Cardiac muscle cell (in vitro differentiated cells and primary cell): ENCODE results near the gene UCHL3. TPM values are rescaled to one million over a fixed set of nuclear protein-coding genes. Genes with fewer than 3 reads are reported as not detected.

Source experiments
- DNase-seq, 2 donors: peaks; one replicate each; pipeline versions ENCODE4 v3.0.0 to v3.0.0-alpha.2; 2010 to 2017; ENCODE audit warnings: low read depth in 1 of 2, low spot score in 1 of 2
- H3K27ac ChIP-seq: fragments of 200-600 bp; sonication (generic); 2 replicates; pipeline ENCODE4 v1.5.1; 2016
- H3K27me3 ChIP-seq: fragments of 200-600 bp; sonication (generic); 2 replicates; pipeline ENCODE4 v1.6.0; 2016; ENCODE audit warnings: control low read depth
- H3K36me3 ChIP-seq: fragments of 200-600 bp; sonication (generic); 2 replicates; pipeline ENCODE4 v1.5.1; 2016; ENCODE audit warnings: control low read depth
- H3K4me1 ChIP-seq: fragments of 200-600 bp; sonication (generic); 2 replicates; pipeline ENCODE4 v1.8.1; 2017; ENCODE audit warnings: low read depth, mild to moderate bottlenecking, mixed run types
- H3K4me3 ChIP-seq: fragments of 200-600 bp; sonication (generic); 2 replicates; pipeline ENCODE4 v1.5.1; 2016; ENCODE audit warnings: mild to moderate bottlenecking
- H3K9me3 ChIP-seq: fragments of 200-600 bp; sonication (generic); 2 replicates; pipeline ENCODE4 v1.5.1; 2017; ENCODE audit warnings: low read depth, mild to moderate bottlenecking, control low read depth
- CTCF ChIP-seq: IDR thresholded peaks from 2 replicates; pipeline ENCODE4 v1.5.1; 2012; ENCODE audit warnings: low read depth, mild to moderate bottlenecking, low read length
- polyA plus RNA-seq: library from polyadenylated mRNA; unstranded; fragments of >200 nt; fragmentation: Nextera tagmentation; extraction: Ambion mirVana; gene quantifications from 2 replicates; pipeline ENCODE4 v1.2.1, GENCODE V29; 2016
- total RNA-seq: library from RNA; depleted of rRNA; stranded (reverse); fragments of >200 nt; gene quantifications from 2 replicates; pipeline ENCODE4 v1.2.3, GENCODE V29; 2016

The UCHL3 gene
- total and polyA plus RNA-seq, 2 experiments from 2014 or later: 17.8 to 81.1 TPM

GRCh38 chr13:75641026-75641425, 91.4 kb downstream of the UCHL3 start:
- TF ChIP-seq CTCF: no peak
- Histone ChIP-seq H3K4me1 (no peaks in the 10 kb centered on the region), H3K36me3 (no peaks in the 10 kb centered on the region), H3K27ac (no peak overlapping the region), H3K9me3 (no peaks in the 10 kb centered on the region), H3K27me3 (peaks cover 49% of the 10 kb centered on the region), H3K4me3 (no peak overlapping the region)
- DNase-seq: no peak

- no peak for TF ChIP-seq CTCF
- H3K27ac ChIP-seq: no peak overlapping the region
- DNase-seq: no peak
- H3K9me3 ChIP-seq: no peaks in the 10 kb centered on the region
- peaks cover 28% of the 10 kb centered on the region for H3K27me3 ChIP-seq
- no peaks in the 10 kb centered on the region for H3K4me1 ChIP-seq
- H3K4me3 ChIP-seq: no peak overlapping the region
- no peaks in the 10 kb centered on the region for H3K36me3 ChIP-seq
Observed at GRCh38 chr13:75643182-75643581, 93.6 kb downstream of the UCHL3 start.

GRCh38 chr13:75643693-75644092, 94.1 kb downstream of the UCHL3 start:
- no peaks in the 10 kb centered on the region for H3K9me3 ChIP-seq
- no peaks in the 10 kb centered on the region for H3K36me3 ChIP-seq
- TF ChIP-seq CTCF: no peak
- H3K27ac ChIP-seq: no peak overlapping the region
- H3K4me1 ChIP-seq: no peaks in the 10 kb centered on the region
- no peak overlapping the region for H3K4me3 ChIP-seq
- DNase-seq: no peak
- H3K27me3 ChIP-seq: peaks cover 23% of the 10 kb centered on the region

GRCh38 chr13:75645141-75645540, 95.5 kb downstream of the UCHL3 start:
- no peak overlapping the region for H3K27ac ChIP-seq
- H3K4me3 ChIP-seq: no peak overlapping the region

GRCh38 chr13:75647126-75647784, 97.7 kb downstream of the UCHL3 start:
- Histone ChIP-seq H3K4me1 (no peaks in the 10 kb centered on the region), H3K27me3 (no peaks in the 10 kb centered on the region), H3K4me3 (no peak overlapping the region), H3K9me3 (no peaks in the 10 kb centered on the region), H3K36me3 (no peaks in the 10 kb centered on the region), H3K27ac (no peak overlapping the region)
- no peak for TF ChIP-seq CTCF
- no peak for DNase-seq

More at GRCh38 chr13:75645141-75645540, 95.5 kb downstream of the UCHL3 start:
- no peaks in the 10 kb centered on the region for H3K36me3 ChIP-seq
- no peak for TF ChIP-seq CTCF
- H3K9me3 ChIP-seq: no peaks in the 10 kb centered on the region
- no peak for DNase-seq
- H3K27me3 ChIP-seq: peaks cover 9% of the 10 kb centered on the region
- H3K4me1 ChIP-seq: no peaks in the 10 kb centered on the region
